A673 (cell line): Measurements from ENCODE around the gene BNC2. TPM values are rescaled to one million over a fixed set of nuclear protein-coding genes. Genes with fewer than 3 reads are reported as not detected.

Experiments used
- BruUV-seq: library from RNA; stranded (reverse); fragments of 400-500 nt; replicated peaks from 2 replicates; lab custom pipeline; 2021; lab: Mats Ljungman, UMichigan
- CTCF ChIA-PET: fragments of 300-600 bp; sonication (Branson Sonifier 250); formaldehyde crosslinking; loops from one replicate; lab custom pipeline; 2022; ENCODE audit warnings: antibody characterized with exemption; lab: Charles Lee
- POLR2A ChIA-PET: fragments of 300-600 bp; sonication (Branson Sonifier 250); formaldehyde crosslinking; loops from one replicate; lab custom pipeline; 2022; ENCODE audit warnings: antibody characterized with exemption; ENCODE audit not compliant: low non-redundant PET; lab: Charles Lee
- DNase-seq: peaks from one replicate; pipeline ENCODE4 v3.0.0-alpha.2; 2015; ENCODE audit warnings: low spot score
- H3K27ac ChIP-seq: fragments of 200-600 bp; sonication (generic); 2 replicates; pipeline ENCODE4 v1.5.1; 2016; ENCODE audit warnings: mixed run types, low read depth, mild to moderate bottlenecking, mixed read lengths, antibody characterized with exemption, low read length; ENCODE audit not compliant: poor library complexity, severe bottlenecking
- H3K27me3 ChIP-seq: fragments of 200-600 bp; sonication (generic); replicated peaks from 2 replicates; pipeline ENCODE4 v1.6.1; 2017; ENCODE audit warnings: mixed run types, low read depth, mild to moderate bottlenecking, mixed read lengths, antibody characterized with exemption, low read length; ENCODE audit not compliant: insufficient read depth, poor library complexity
- H3K36me3 ChIP-seq: fragments of 200-600 bp; sonication (generic); 2 replicates; pipeline ENCODE4 v1.6.1; 2016; ENCODE audit warnings: mixed run types, mild to moderate bottlenecking, mixed read lengths, antibody characterized with exemption, low read length; ENCODE audit not compliant: insufficient read depth, poor library complexity, severe bottlenecking
- H3K4me1 ChIP-seq: fragments of 200-600 bp; sonication (generic); 2 replicates; pipeline ENCODE4 v1.6.1; 2017; ENCODE audit warnings: mixed run types, mild to moderate bottlenecking, mixed read lengths, antibody characterized with exemption, low read length; ENCODE audit not compliant: insufficient read depth, poor library complexity, severe bottlenecking
- H3K4me3 ChIP-seq: fragments of 200-600 bp; sonication (generic); 2 replicates; pipeline ENCODE4 v1.5.1; 2016; ENCODE audit warnings: low read depth, mixed run types, mild to moderate bottlenecking, mixed read lengths, low read length; ENCODE audit not compliant: poor library complexity, severe bottlenecking
- H3K9me3 ChIP-seq: fragments of 200-600 bp; sonication (generic); 2 replicates; pipeline ENCODE4 v1.6.1; 2016; ENCODE audit warnings: mixed run types, low read depth, mild to moderate bottlenecking, mixed read lengths, antibody characterized with exemption, low read length; ENCODE audit not compliant: poor library complexity, severe bottlenecking
- EZH2 ChIP-seq: fragments of 200-600 bp; sonication (generic); IDR thresholded peaks from 2 replicates; pipeline ENCODE4 v1.6.1; 2017; ENCODE audit warnings: borderline replicate concordance, low read depth, mild to moderate bottlenecking, mixed read lengths, antibody characterized with exemption, low read length; ENCODE audit not compliant: poor library complexity, severe bottlenecking
- intact Hi-C: fragments of 100-400 bp; cut with micrococcal nuclease; formaldehyde crosslinking; loops from one replicate; pipeline ENCODE4 v1.10.0; 2022; ENCODE audit not compliant: unreplicated experiment
- total RNA-seq: library from RNA; stranded (reverse); gene quantifications from 2 replicates; pipeline ENCODE4 v1.2.3, GENCODE V29; 2021
- TF ChIP-seq, protein P1 (sequence below): fragments of 300-800, 200-600 bp; sonication (generic); conservative IDR thresholded peaks from 2 replicates; pipeline ENCODE4 v1.5.1; 2017; ENCODE audit warnings: low read depth, mild to moderate bottlenecking, antibody characterized with exemption, low read length, moderate library complexity, mixed read lengths

Gene BNC2
- total RNA-seq, 1 experiment from 2014 or later = 0.45 TPM

DNA sequence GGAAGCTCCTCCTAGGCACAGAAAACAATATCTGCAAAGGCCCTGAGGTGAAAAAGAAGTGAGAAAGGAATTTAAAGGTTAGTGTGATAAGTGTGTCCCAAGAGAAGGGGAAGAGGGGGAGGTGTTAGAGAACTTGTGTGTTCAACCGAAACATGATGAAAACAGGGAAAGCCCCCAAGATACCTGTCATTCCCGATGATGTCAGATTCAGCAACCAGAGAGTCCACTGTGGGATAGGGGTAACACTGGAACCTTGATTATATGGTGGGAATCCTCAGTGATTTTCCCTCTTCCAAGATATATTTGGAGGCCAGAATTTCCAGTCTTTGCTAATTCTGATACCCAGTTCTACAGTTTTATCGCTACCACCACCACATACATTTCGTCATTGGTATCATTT, 15.5 kb upstream of the BNC2 start:
- no peak overlapping the region for H3K27ac ChIP-seq
- intact Hi-C loops = no loop called here
- DNase-seq = no peak
- no peaks in the 10 kb centered on the region for H3K27me3 ChIP-seq
- ChIA-PET POLR2A (no interaction called here), CTCF (no interaction called here)
- H3K36me3 ChIP-seq = no peaks in the 10 kb centered on the region
- H3K9me3 ChIP-seq = no peaks in the 10 kb centered on the region
- BruUV-seq = no TSS peak
- no peaks in the 10 kb centered on the region for H3K4me1 ChIP-seq
- no peak overlapping the region for H3K4me3 ChIP-seq
- TF ChIP-seq, protein P1, sequence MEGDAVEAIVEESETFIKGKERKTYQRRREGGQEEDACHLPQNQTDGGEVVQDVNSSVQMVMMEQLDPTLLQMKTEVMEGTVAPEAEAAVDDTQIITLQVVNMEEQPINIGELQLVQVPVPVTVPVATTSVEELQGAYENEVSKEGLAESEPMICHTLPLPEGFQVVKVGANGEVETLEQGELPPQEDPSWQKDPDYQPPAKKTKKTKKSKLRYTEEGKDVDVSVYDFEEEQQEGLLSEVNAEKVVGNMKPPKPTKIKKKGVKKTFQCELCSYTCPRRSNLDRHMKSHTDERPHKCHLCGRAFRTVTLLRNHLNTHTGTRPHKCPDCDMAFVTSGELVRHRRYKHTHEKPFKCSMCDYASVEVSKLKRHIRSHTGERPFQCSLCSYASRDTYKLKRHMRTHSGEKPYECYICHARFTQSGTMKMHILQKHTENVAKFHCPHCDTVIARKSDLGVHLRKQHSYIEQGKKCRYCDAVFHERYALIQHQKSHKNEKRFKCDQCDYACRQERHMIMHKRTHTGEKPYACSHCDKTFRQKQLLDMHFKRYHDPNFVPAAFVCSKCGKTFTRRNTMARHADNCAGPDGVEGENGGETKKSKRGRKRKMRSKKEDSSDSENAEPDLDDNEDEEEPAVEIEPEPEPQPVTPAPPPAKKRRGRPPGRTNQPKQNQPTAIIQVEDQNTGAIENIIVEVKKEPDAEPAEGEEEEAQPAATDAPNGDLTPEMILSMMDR = no peak
- no peak for TF ChIP-seq EZH2

DNA sequence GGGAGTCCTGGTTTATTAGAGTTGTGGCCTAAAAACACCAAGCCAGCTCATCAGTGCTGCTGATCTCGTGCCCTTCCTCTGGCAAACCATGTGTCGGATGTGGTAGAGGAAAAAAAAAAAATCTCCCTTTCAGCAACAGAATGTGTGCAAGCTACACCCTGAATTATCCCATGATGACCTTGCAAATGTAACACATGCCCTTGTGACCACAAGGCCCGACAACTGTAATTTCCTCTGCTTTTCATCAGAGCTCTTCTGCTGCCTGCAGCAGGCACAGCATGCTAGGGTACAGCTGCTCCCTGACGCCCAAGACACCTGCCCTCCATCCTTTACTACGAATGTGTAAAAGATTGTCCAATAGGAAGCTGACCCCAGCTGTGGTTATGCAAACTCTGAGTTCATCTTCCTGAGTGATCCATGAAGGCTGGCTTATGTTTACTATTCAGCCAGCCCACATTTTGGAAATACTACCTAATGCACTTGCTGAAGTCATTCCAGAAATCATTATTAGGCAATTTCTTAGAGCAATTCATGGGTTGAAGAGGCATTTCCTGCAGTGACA, 14.6 kb upstream of the BNC2 start:
- intact Hi-C loops = no loop called here
- ChIA-PET CTCF (no interaction called here), POLR2A (no interaction called here)
- no peak for TF ChIP-seq EZH2
- TF ChIP-seq, protein P1 = no peak
- H3K27me3 ChIP-seq = no peaks in the 10 kb centered on the region
- no peak overlapping the region for H3K4me3 ChIP-seq
- no peaks in the 10 kb centered on the region for H3K9me3 ChIP-seq
- no peaks in the 10 kb centered on the region for H3K4me1 ChIP-seq
- H3K36me3 ChIP-seq = no peaks in the 10 kb centered on the region
- BruUV-seq = no TSS peak
- DNase-seq = no peak
- no peak overlapping the region for H3K27ac ChIP-seq

DNA sequence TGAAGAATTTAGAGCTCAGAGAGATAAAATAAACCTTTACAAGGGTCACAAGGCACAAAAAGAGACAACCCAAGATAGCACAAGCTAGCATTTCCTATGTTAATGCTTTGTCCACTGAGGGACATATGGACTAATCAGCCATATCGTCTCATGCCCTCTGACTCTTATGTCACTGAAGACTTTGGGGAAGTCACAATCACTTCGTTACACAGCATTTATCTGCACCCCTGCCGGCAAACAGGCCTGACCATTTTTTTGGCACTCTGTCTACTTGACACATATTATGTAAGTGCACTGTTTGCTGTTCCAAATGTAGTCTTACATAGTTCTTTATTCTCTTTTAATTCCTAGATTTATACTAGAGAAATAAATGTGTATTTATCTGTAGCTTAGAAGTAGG, 13.9 kb upstream of the BNC2 start:
- no peaks in the 10 kb centered on the region for H3K9me3 ChIP-seq
- no peak for TF ChIP-seq EZH2
- TF ChIP-seq, protein P1 = no peak
- no TSS peak for BruUV-seq
- ChIA-PET CTCF (no interaction called here), POLR2A (no interaction called here)
- no peak overlapping the region for H3K27ac ChIP-seq
- H3K27me3 ChIP-seq = no peaks in the 10 kb centered on the region
- H3K4me3 ChIP-seq = no peak overlapping the region
- intact Hi-C loops = no loop called here
- DNase-seq = no peak
- no peaks in the 10 kb centered on the region for H3K36me3 ChIP-seq
- no peaks in the 10 kb centered on the region for H3K4me1 ChIP-seq
